WTC11 (cell line): ENCODE results near the gene SLC30A2. TPM values are rescaled to one million over a fixed set of nuclear protein-coding genes. Genes with fewer than 3 reads are reported as not detected.
"Not testable (repeated sequence)": the region's sequence is repeated elsewhere in the genome, so short reads cannot be mapped to it uniquely, and the experiment has no call there.

Experiments
- ATAC-seq: fragments of 200-7000 bp; cut with Tn5 transposase; 2 replicates; pipeline ENCODE4 v1.10.0; 2021; ENCODE audit warnings: mild to moderate bottlenecking, moderate library complexity
- CTCF ChIA-PET: fragments of 300-600 bp; sonication (Branson Sonifier 250); formaldehyde crosslinking; loops from one replicate; lab custom pipeline; 2021; ENCODE audit warnings: antibody characterized with exemption; lab: Charles Lee
- POLR2A ChIA-PET: fragments of 350-600 bp; sonication (Branson Sonifier 250); formaldehyde crosslinking; loops from one replicate; lab custom pipeline; 2021; ENCODE audit warnings: antibody characterized with exemption; lab: Charles Lee
- DNase-seq: peaks from one replicate; pipeline ENCODE4 v3.0.0; 2021; ENCODE audit warnings: low spot score
- H3K27ac Mint-ChIP-seq: 2 replicates; pipeline ENCODE4 v1.8.0; 2021; ENCODE audit warnings: mixed read lengths
- H3K27me3 Mint-ChIP-seq: 2 replicates; pipeline ENCODE4 v1.8.0; 2021; ENCODE audit warnings: low read depth, mild to moderate bottlenecking, moderate library complexity, mixed read lengths
- H3K36me3 Mint-ChIP-seq: 2 replicates; pipeline ENCODE4 v1.8.0; 2021; ENCODE audit warnings: mixed read lengths
- H3K4me1 Mint-ChIP-seq: 2 replicates; pipeline ENCODE4 v1.8.0; 2022; ENCODE audit warnings: mixed read lengths
- H3K4me3 Mint-ChIP-seq: 2 replicates; pipeline ENCODE4 v1.8.0; 2021; ENCODE audit warnings: mild to moderate bottlenecking, moderate library complexity, mixed read lengths
- H3K9me3 Mint-ChIP-seq: 2 replicates; pipeline ENCODE4 v1.8.0; 2021; ENCODE audit warnings: mixed read lengths
- CDX4 ChIP-seq: fragments of 250-450 bp; sonication (Bioruptor Pico); IDR thresholded peaks from 2 replicates; pipeline ENCODE4 v1.9.0; 2021; ENCODE audit warnings: moderate library complexity, mild to moderate bottlenecking, inconsistent platforms, borderline replicate concordance
- ERG ChIP-seq: fragments of 250-450 bp; sonication (Bioruptor Pico); IDR thresholded peaks from 2 replicates; pipeline ENCODE4 v1.8.0; 2021; ENCODE audit warnings: mild to moderate bottlenecking
- ESRRA ChIP-seq: sonication (generic); formaldehyde crosslinking; IDR thresholded peaks from 2 replicates; pipeline ENCODE4 v1.8.1; 2022; ENCODE audit warnings: mild to moderate bottlenecking, missing genetic modification reagents, borderline replicate concordance
- FOXP4 ChIP-seq: sonication (generic); formaldehyde crosslinking; IDR thresholded peaks from 2 replicates; pipeline ENCODE4 v1.8.0; 2022; ENCODE audit warnings: mild to moderate bottlenecking, missing genetic modification reagents
- IRF2 ChIP-seq: sonication (generic); formaldehyde crosslinking; IDR thresholded peaks from 2 replicates; pipeline ENCODE4 v1.8.0; 2022; ENCODE audit warnings: low read depth, missing genetic modification reagents, borderline replicate concordance
- MLX ChIP-seq: sonication (generic); formaldehyde crosslinking; IDR thresholded peaks from 2 replicates; pipeline ENCODE4 v1.8.1; 2023; ENCODE audit warnings: mild to moderate bottlenecking, missing genetic modification reagents, moderate library complexity
- SOX15 ChIP-seq: fragments of 250-450 bp; sonication (Bioruptor Pico); IDR thresholded peaks from 2 replicates; pipeline ENCODE4 v1.9.0; 2021; ENCODE audit warnings: mild to moderate bottlenecking
- ZBTB21 ChIP-seq: sonication (generic); formaldehyde crosslinking; IDR thresholded peaks from 2 replicates; pipeline ENCODE4 v1.8.1; 2023; ENCODE audit warnings: mild to moderate bottlenecking, missing genetic modification reagents, borderline replicate concordance
- ZNF317 ChIP-seq: sonication (generic); formaldehyde crosslinking; IDR thresholded peaks from 2 replicates; pipeline ENCODE4 v1.8.1; 2023; ENCODE audit warnings: low read depth, mild to moderate bottlenecking, moderate library complexity, missing genetic modification reagents, borderline replicate concordance
- ZNF425 ChIP-seq: fragments of 250-450 bp; sonication (Bioruptor Pico); conservative IDR thresholded peaks from 2 replicates; pipeline ENCODE4 v1.9.0; 2021; ENCODE audit warnings: mild to moderate bottlenecking
- ZSCAN18 ChIP-seq: fragments of 250-450 bp; sonication (Bioruptor Pico); IDR thresholded peaks from 2 replicates; pipeline ENCODE4 v2.1.2; 2022; ENCODE audit warnings: mild to moderate bottlenecking, moderate library complexity
- total RNA-seq: library from RNA; stranded (reverse); gene quantifications from 3 replicates; pipeline ENCODE4 v1.2.3, GENCODE V29; 2021

The SLC30A2 gene
- total RNA-seq, 1 experiment from 2014 or later = 0.15 TPM

- POLR2A ChIA-PET = interaction anchor here (1.1 to 1.3 kb wide), 2 partner anchors 70 to 185 kb away, joined by 3 read pairs; no protein-coding TSS in a partner anchor
- no peak overlapping the region for H3K27ac Mint-ChIP-seq
These were observed 48.3 kb upstream of the SLC30A2 start for GRCh38 chr1:26094076-26094669.

GRCh38 chr1:26093569-26093968 is 47.7 kb upstream of the SLC30A2 start:
- POLR2A ChIA-PET, H3K27me3 Mint-ChIP-seq, H3K27ac Mint-ChIP-seq, H3K36me3 Mint-ChIP-seq, H3K4me3 Mint-ChIP-seq, DNase-seq, H3K9me3 Mint-ChIP-seq, ATAC-seq: not testable (repeated sequence)
- CTCF ChIA-PET = interaction anchor here (1.2 to 2.8 kb wide), 2 partner anchors 51 to 58 kb away, joined by 5 to 13 read pairs; no protein-coding TSS in a partner anchor
- peaks cover 36% of the 10 kb centered on the region for H3K4me1 Mint-ChIP-seq

More at GRCh38 chr1:26094076-26094669, 48.3 kb upstream of the SLC30A2 start:
- no peaks in the 10 kb centered on the region for H3K36me3 Mint-ChIP-seq
- H3K4me1 Mint-ChIP-seq = peaks cover 36% of the 10 kb centered on the region
- ATAC-seq (peak; percentile 19), DNase-seq (no peak)
- H3K9me3 Mint-ChIP-seq = peaks cover 7% of the 10 kb centered on the region
- CTCF ChIA-PET = interaction anchor here (0.6 to 2.8 kb wide), 10 partner anchors 11 to 182 kb away, joined by 3 to 13 read pairs (median 4); partner anchors contain the start of genes CEP85, CNKSR1 and ZNF593
- TF ChIP-seq FOXP4 (CRISPR knock-in tag) = no peak
- TF ChIP-seq SOX15 (CRISPR knock-in tag) = no peak
- TF ChIP-seq ZNF317 = no peak
- TF ChIP-seq ERG (CRISPR knock-in tag) = no peak
- TF ChIP-seq IRF2 (CRISPR knock-in tag) = no peak
- TF ChIP-seq ZNF425 = no peak
- TF ChIP-seq CDX4 (CRISPR knock-in tag) = no peak
- TF ChIP-seq MLX (CRISPR knock-in tag) = no peak
- TF ChIP-seq, all 79 proteins: peak for 0
- Mint-ChIP-seq H3K4me3 (0 out of 2 replicates have a peak overlapping the region, but pooled peaks have one; percentile 25), H3K27me3 (peaks cover 5% of the 10 kb centered on the region)

GRCh38 chr1:26092422-26092821 is 46.5 kb upstream of the SLC30A2 start:
- peaks cover 5% of the 10 kb centered on the region for H3K27me3 Mint-ChIP-seq
- peaks cover 7% of the 10 kb centered on the region for H3K9me3 Mint-ChIP-seq
- TF ChIP-seq ZSCAN18 (CRISPR knock-in tag) (no peak), ESRRA (CRISPR knock-in tag) (no peak), IRF2 (CRISPR knock-in tag) (no peak), ZBTB21 (CRISPR knock-in tag) (no peak)
- H3K4me1 Mint-ChIP-seq = peaks cover 36% of the 10 kb centered on the region
- POLR2A ChIA-PET = interaction anchor here (0.6 kb wide), 1 partner anchor 25 kb away, joined by 3 read pairs; no protein-coding TSS in a partner anchor
- CTCF ChIA-PET = no interaction called here
- ATAC-seq (no peak), DNase-seq (no peak)
- H3K4me3 Mint-ChIP-seq = no peak overlapping the region
- no peaks in the 10 kb centered on the region for H3K36me3 Mint-ChIP-seq
- H3K27ac Mint-ChIP-seq = no peak overlapping the region
